Suppressor macrophage treated with lipopolysaccharide for 1 hour (primary cell): ENCODE results near the gene C2orf80.
"Not testable (repeated sequence)": the region's sequence is repeated elsewhere in the genome, so short reads cannot be mapped to it uniquely, and the experiment has no call there.

Experiments
- DNase-seq, 3 donors: peaks; one replicate each; pipeline ENCODE4 v3.0.0-alpha.2; 2020 to 2022

Gene C2orf80

GRCh38 chr2:208189810-208190503, at the start of gene C2orf80:
C2orf80 (minus strand) TSS chr2:208190030; CDS start chr2:208186986, 3,044 bp downstream.
- DNase-seq, result no peak

GRCh38 chr2:208235860-208236259, 46.0 kb upstream of the C2orf80 start:
- no peak for DNase-seq

GRCh38 chr2:208234786-208235185, 45.0 kb upstream of the C2orf80 start:
- DNase-seq, result no peak

- DNase-seq, result no peak
Measured at GRCh38 chr2:208228476-208228875, 38.6 kb upstream of the C2orf80 start.

GRCh38 chr2:208227581-208228232, 37.9 kb upstream of the C2orf80 start:
- DNase-seq, result no peak

- no peak for DNase-seq
Measured at GRCh38 chr2:208224802-208225201, 35.0 kb upstream of the C2orf80 start.

GRCh38 chr2:208222351-208222750, 32.5 kb upstream of the C2orf80 start:
- peak in 1 of 3 donors; percentile 9 for DNase-seq

- DNase-seq, result not testable (repeated sequence)
Measured at GRCh38 chr2:208221873-208222272, 32.0 kb upstream of the C2orf80 start.

GRCh38 chr2:208210688-208211451, 21.0 kb upstream of the C2orf80 start:
- no peak for DNase-seq

- DNase-seq, result no peak
Measured at GRCh38 chr2:208208335-208209085, 18.7 kb upstream of the C2orf80 start.

- peak in 1 of 3 donors; percentile 11 for DNase-seq
Measured at GRCh38 chr2:208207769-208208168, 17.9 kb upstream of the C2orf80 start.

GRCh38 chr2:208204166-208204565, 14.3 kb upstream of the C2orf80 start:
- peak in 2 of 3 donors; percentile 16 to 17 for DNase-seq

- DNase-seq, result no peak
Measured at GRCh38 chr2:208195531-208195930, 5.7 kb upstream of the C2orf80 start.

GRCh38 chr2:208192611-208193236, 2.9 kb upstream of the C2orf80 start:
- no peak for DNase-seq

- DNase-seq, result no peak
Measured at GRCh38 chr2:208189069-208189809, 591 bp downstream of the C2orf80 start.

GRCh38 chr2:208186893-208187292, 2.9 kb downstream of the C2orf80 start:
- DNase-seq, result no peak

GRCh38 chr2:208186465-208186864, 3.4 kb downstream of the C2orf80 start:
- DNase-seq, result no peak

- DNase-seq, result peak in 2 of 3 donors; percentile 17 to 27
Measured at GRCh38 chr2:208183972-208184705, 5.7 kb downstream of the C2orf80 start.

GRCh38 chr2:208183526-208183925, 6.3 kb downstream of the C2orf80 start:
- no peak for DNase-seq

- DNase-seq, result peak in 1 of 3 donors; percentile 17
Measured at GRCh38 chr2:208182835-208183234, 7.0 kb downstream of the C2orf80 start.
